ENCODE measurements around the gene ATXN1L. TPM values are rescaled to one million over a fixed set of nuclear protein-coding genes. Genes with fewer than 3 reads are reported as not detected.
"Not testable (repeated sequence)": the region's sequence is repeated elsewhere in the genome, so short reads cannot be mapped to it uniquely, and the experiment has no call there.

Gene ATXN1L
- total RNA-seq, 6 donors from 2014 or later, result 22.0 to 31.2 (median 29.1) TPM

DNA sequence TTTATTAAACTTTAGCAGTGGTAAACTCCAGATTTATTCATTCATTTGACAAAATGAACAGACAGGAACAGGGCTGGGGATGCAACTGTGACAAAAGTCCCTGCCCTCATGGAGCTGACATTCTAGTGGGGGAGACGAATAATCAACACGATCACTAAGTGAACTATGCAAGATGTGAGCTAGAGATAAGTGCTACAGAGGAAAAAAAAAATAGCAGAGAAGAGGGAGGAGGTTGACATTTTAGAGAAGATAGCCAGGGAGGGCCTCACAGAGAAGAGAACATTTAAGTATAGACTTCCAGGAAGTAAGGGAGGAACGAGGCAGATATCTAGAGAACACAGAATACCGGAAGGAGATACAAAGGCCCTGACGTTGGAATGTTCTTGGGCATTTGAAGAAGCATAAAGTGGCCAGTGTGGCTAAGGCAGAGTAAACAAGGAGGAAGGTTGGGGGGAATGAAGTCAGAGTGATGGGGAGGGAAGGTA, 19.2 kb upstream of the ATXN1L start:
- Histone ChIP-seq H3K27me3 (no peaks in the 10 kb centered on the region), H3K9me3 (no peaks in the 10 kb centered on the region), H3K36me3 (peaks cover 0 to 5% (median 0%) of the 10 kb centered on the region in 4 donors), H3K27ac (no peak overlapping the region), H3K4me1 (no peaks in the 10 kb centered on the region), H3K4me3 (no peak overlapping the region)
- DNase-seq (no peak), ATAC-seq (ENCODE audit: low FRiP score in 2 of 2) (no peak)
- 57 to 64% methylated on average over 5 of the region's 5 CpGs for WGBS, 2 donors
- TF ChIP-seq POLR2AphosphoS5 (IDR thresholded peaks at IDR 0.05), result no peak
- TF ChIP-seq CTCF (IDR thresholded peaks at IDR 0.05), result no peak

DNA sequence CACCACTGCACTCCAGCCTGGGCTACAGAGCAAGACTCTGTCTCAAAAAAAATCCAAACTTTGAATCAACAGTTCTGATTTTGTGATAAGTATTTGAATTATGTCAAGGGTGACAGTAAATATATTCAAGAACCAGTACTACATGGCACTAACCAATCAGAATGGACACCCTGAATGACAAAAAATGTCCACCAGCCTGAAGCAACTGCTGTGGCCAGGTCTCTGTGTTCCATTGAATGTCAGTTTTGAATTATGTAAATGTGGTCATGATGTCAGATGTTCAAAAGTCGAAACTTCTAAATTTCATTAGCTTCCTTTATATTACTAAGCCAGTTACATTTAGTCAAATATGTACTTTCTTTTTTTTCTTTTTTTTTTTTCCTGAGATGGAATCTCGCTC, 15.4 kb upstream of the ATXN1L start:
- H3K9me3 ChIP-seq, result no peaks in the 10 kb centered on the region
- H3K4me1 ChIP-seq, result no peaks in the 10 kb centered on the region
- no peak overlapping the region for H3K27ac ChIP-seq
- DNase-seq (no peak), ATAC-seq (ENCODE audit: low FRiP score in 2 of 2) (no peak)
- no peak overlapping the region for H3K4me3 ChIP-seq
- no peaks in the 10 kb centered on the region for H3K27me3 ChIP-seq
- no peak for TF ChIP-seq POLR2A (IDR thresholded peaks at IDR 0.05)
- no peaks in the 10 kb centered on the region for H3K36me3 ChIP-seq
- 61 to 74% methylated on average over 2 of the region's 2 CpGs for WGBS, 2 donors

DNA sequence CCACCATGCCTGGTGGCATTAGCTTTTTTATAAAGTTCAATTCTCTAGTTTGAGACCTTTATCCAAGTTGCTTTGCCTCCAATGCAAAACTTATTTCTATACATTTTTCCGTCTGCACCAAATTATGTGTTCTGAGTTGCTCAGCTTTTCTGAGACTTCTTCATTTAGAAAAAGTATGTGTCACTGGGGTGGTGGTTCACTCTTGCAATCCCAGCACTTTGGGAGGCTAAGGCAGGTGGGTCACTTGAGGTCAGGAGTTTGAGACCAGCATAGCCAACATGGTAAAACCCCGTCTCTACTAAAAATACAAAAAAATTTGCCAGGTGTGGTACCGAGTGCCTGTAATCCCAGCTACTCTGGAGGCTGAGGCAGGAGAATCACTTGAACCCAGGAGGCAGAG, 14.1 kb upstream of the ATXN1L start:
- 90 to 92% methylated on average over 3 of the region's 3 CpGs for WGBS, 2 donors
- H3K27ac ChIP-seq; ATAC-seq (ENCODE audit: low FRiP score in 2 of 2); H3K4me1 ChIP-seq; H3K9me3 ChIP-seq; H3K36me3 ChIP-seq; DNase-seq; H3K27me3 ChIP-seq; H3K4me3 ChIP-seq: not testable (repeated sequence)

GRCh38 chr16:71832112-71832511, 13.7 kb upstream of the ATXN1L start:
- H3K27me3 ChIP-seq; H3K27ac ChIP-seq; H3K4me1 ChIP-seq; H3K9me3 ChIP-seq; H3K4me3 ChIP-seq; ATAC-seq (ENCODE audit: low FRiP score in 2 of 2); DNase-seq; H3K36me3 ChIP-seq: not testable (repeated sequence)
- WGBS, 2 donors, result 92 to 94% methylated on average over 2 of the region's 2 CpGs

DNA sequence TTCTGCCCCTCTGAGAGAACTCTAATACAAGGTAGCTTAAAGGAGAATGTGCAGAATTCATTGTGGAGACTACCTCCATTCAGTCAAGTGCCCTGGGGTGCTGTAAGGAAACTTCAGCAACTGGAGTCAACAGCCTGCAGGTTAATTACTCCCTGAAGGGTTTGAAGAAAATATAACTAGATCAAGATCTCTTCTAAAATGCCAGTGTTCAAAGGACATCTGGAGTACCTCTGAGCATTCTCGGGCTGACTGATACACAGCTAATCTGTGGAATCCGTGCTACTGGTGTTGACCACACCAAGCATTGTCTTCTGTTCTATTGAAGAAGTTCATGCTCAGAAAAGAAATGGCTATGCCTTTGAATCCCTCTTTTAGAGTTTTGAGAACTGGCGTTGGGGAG, 11.5 kb upstream of the ATXN1L start:
- WGBS, 2 donors, result 73 to 89% methylated on average over 3 of the region's 3 CpGs
- no peak overlapping the region for H3K4me3 ChIP-seq
- no peaks in the 10 kb centered on the region for H3K4me1 ChIP-seq
- ATAC-seq (ENCODE audit: low FRiP score in 2 of 2) (no peak), DNase-seq (no peak)
- H3K36me3 ChIP-seq, result no peaks in the 10 kb centered on the region
- no peaks in the 10 kb centered on the region for H3K27me3 ChIP-seq
- TF ChIP-seq CTCF (IDR thresholded peaks at IDR 0.05) (no peak), POLR2A (IDR thresholded peaks at IDR 0.05) (no peak), EP300 (IDR thresholded peaks at IDR 0.05) (no peak), POLR2AphosphoS5 (IDR thresholded peaks at IDR 0.05) (no peak)
- H3K9me3 ChIP-seq, result no peaks in the 10 kb centered on the region
- no peak overlapping the region for H3K27ac ChIP-seq

DNA sequence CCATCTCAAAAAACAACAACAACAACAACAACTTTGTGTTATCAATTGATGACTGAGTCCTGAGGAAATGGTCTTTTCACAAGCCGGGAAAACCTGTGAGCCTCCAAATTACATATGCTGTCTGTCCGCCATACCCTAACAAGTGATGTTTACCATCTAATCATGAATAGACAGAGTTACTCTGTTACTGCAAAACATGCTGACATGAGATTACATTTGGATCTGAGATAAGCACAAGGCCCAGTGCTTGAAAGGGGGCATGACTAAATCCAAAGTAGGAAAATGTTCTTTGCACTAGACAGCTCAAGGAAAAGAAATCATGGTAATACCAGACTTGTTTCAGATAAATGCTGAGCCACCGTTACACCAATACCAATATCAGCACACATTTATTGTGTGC, 8.6 kb upstream of the ATXN1L start:
- H3K36me3 ChIP-seq, result no peaks in the 10 kb centered on the region
- ATAC-seq (ENCODE audit: low FRiP score in 2 of 2), result no peak
- DNase-seq, result no peak
- H3K27ac ChIP-seq, result no peak overlapping the region
- no peaks in the 10 kb centered on the region for H3K9me3 ChIP-seq
- H3K27me3 ChIP-seq, result no peaks in the 10 kb centered on the region
- 81 to 94% methylated on average over 3 of the region's 3 CpGs for WGBS, 2 donors
- H3K4me3 ChIP-seq, result no peak overlapping the region
- TF ChIP-seq POLR2AphosphoS5 (IDR thresholded peaks at IDR 0.05) (no peak), POLR2A (IDR thresholded peaks at IDR 0.05) (no peak), CTCF (IDR thresholded peaks at IDR 0.05) (no peak), EP300 (IDR thresholded peaks at IDR 0.05) (no peak)
- H3K4me1 ChIP-seq, result no peaks in the 10 kb centered on the region

Measured in upper lobe of left lung (tissue), 6 donors.